Measurements from ENCODE around the gene PLEKHA8.

PLEKHA8 gene

GRCh38 chr7:30117896-30118295 is 89.7 kb downstream of the PLEKHA8 start:
- no peak for DNase-seq
- TF ChIP-seq GATA1 (IDR thresholded peaks at IDR 0.05; ENCODE audit: low read depth, low read length) (no peak), POLR2A (IDR thresholded peaks at IDR 0.05; ENCODE audit: low read length) (no peak)

GRCh38 chr7:30119890-30120577 is 91.8 kb downstream of the PLEKHA8 start:
- TF ChIP-seq POLR2A (IDR thresholded peaks at IDR 0.05; ENCODE audit: low read length) (no peak), GATA1 (IDR thresholded peaks at IDR 0.05; ENCODE audit: low read depth, low read length) (no peak)
- DNase-seq: no peak

- DNase-seq: peak; percentile 70 to 83
- no peak for TF ChIP-seq GATA1 (IDR thresholded peaks at IDR 0.05; ENCODE audit: low read depth, low read length)
- no peak for TF ChIP-seq POLR2A (IDR thresholded peaks at IDR 0.05; ENCODE audit: low read length)
Observed at GRCh38 chr7:30133736-30134610, 105.8 kb downstream of the PLEKHA8 start.

- peak; percentile 95 to 97 for DNase-seq
- TF ChIP-seq GATA1 (IDR thresholded peaks at IDR 0.05; ENCODE audit: low read depth, low read length) (no peak), POLR2A (IDR thresholded peaks at IDR 0.05; ENCODE audit: low read length) (peak; percentile 50)
Observed at GRCh38 chr7:30134611-30135300, 106.5 kb downstream of the PLEKHA8 start, which contains the start of gene MTURN. Gene MTURN (plus strand): TSS chr7:30134986. CDS start chr7:30135137, 151 bp downstream.

GRCh38 chr7:30135301-30136116 is 107.3 kb downstream of the PLEKHA8 start:
- DNase-seq: peak; percentile 82 to 83

GRCh38 chr7:30136117-30136731 is 108.0 kb downstream of the PLEKHA8 start:
- TF ChIP-seq GATA1 (IDR thresholded peaks at IDR 0.05; ENCODE audit: low read depth, low read length): no peak
- TF ChIP-seq POLR2A (IDR thresholded peaks at IDR 0.05; ENCODE audit: low read length): no peak
- DNase-seq: peak; percentile 48 to 62

More at GRCh38 chr7:30135301-30136116, 107.3 kb downstream of the PLEKHA8 start:
- TF ChIP-seq POLR2A (IDR thresholded peaks at IDR 0.05; ENCODE audit: low read length): peak; percentile 43
- no peak for TF ChIP-seq GATA1 (IDR thresholded peaks at IDR 0.05; ENCODE audit: low read depth, low read length)

- DNase-seq: no peak
- TF ChIP-seq GATA1 (IDR thresholded peaks at IDR 0.05; ENCODE audit: low read depth, low read length) (no peak), POLR2A (IDR thresholded peaks at IDR 0.05; ENCODE audit: low read length) (no peak)
Observed at GRCh38 chr7:30136743-30137485, 108.7 kb downstream of the PLEKHA8 start.

- TF ChIP-seq POLR2A (IDR thresholded peaks at IDR 0.05; ENCODE audit: low read length) (no peak), GATA1 (IDR thresholded peaks at IDR 0.05; ENCODE audit: low read depth, low read length) (no peak)
- no peak for DNase-seq
Observed at GRCh38 chr7:30139836-30140384, 111.7 kb downstream of the PLEKHA8 start.

- peak; percentile 37 to 58 for DNase-seq
- TF ChIP-seq POLR2A (IDR thresholded peaks at IDR 0.05; ENCODE audit: low read length) (no peak), GATA1 (IDR thresholded peaks at IDR 0.05; ENCODE audit: low read depth, low read length) (no peak)
Observed at GRCh38 chr7:30140456-30140855, 112.2 kb downstream of the PLEKHA8 start.

- TF ChIP-seq GATA1 (IDR thresholded peaks at IDR 0.05; ENCODE audit: low read depth, low read length) (no peak), POLR2A (IDR thresholded peaks at IDR 0.05; ENCODE audit: low read length) (no peak)
- DNase-seq: no peak
Observed at GRCh38 chr7:30142710-30143109, 114.5 kb downstream of the PLEKHA8 start.

- TF ChIP-seq GATA1 (IDR thresholded peaks at IDR 0.05; ENCODE audit: low read depth, low read length) (no peak), POLR2A (IDR thresholded peaks at IDR 0.05; ENCODE audit: low read length) (no peak)
- peak; percentile 90 to 93 for DNase-seq
Observed at GRCh38 chr7:30143748-30144251, 115.6 kb downstream of the PLEKHA8 start.
